GM19463 (cell line): Measurements from ENCODE around the gene RFX3.

ENCODE experiments used
- ATAC-seq: cut with Tn5 transposase; IDR thresholded peaks from one replicate; pipeline ENCODE4 v1.9.1; 2021; ENCODE audit warnings: mild to moderate bottlenecking, moderate library complexity; ENCODE audit not compliant: unreplicated experiment

RFX3 gene

DNA sequence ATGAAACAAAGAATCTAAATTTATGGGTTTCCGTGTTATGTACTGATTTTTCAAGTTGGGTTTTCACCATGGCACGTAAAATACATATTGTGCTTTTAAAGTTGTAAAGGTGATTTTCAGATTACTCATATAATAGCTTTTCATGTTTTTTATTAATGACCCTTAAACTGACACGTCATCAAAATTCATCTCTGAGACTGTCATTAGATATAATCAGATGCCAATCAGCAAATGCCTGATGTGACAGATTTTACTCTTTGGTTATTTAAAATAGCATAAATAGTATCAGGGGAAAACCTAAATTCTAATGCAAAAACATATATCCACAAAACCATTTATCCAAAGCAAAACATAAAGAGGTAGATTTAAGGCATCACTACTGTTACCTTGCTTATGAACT is 11.0 kb downstream of the RFX3 start:
- no peak for ATAC-seq

DNA sequence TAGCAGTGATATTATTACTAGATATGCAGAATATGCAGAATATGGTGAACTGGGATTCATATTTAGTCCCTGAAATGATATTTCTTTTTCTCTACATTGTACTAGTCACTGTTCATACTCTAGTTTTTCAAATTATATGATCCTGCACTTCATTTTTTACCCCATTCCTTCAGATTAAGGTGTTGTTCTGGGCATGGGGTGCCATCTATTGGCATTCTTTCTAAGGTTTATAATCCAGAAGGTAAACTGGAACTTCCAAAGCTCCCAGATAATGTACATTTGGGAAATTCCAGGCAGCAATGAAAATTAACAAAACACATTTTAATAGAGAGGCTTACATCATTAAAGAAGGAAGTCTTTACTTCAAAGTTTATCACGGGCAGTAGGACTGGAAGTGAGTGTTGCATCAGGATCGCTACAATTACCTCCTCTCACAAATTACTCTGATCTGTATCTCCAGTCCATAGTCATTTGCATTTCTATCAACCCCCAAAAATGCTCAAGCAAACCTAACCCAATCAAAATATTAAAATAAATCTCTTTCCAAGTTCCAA is 12.5 kb downstream of the RFX3 start:
- no peak for ATAC-seq

DNA sequence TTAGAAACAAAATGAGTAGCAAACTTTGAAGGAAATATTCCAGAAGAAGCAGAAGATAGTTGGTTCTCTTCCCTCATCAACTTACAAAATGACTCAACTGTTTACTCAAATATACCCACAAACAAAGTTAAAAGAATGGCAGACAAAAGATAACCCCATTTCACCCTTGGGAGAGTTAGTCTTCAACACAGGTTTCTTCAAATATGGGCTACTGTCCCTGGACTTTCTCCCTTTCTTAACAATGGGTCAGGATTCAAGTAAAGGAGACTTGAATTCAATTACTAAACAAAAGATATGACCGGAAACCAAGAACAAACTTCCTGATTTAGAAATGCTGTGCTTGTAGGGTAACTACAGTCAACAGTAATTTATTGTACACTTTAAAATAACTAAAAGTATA is 14.2 kb downstream of the RFX3 start:
- no peak for ATAC-seq

GRCh38 chr9:3510796-3511195 is 15.0 kb downstream of the RFX3 start:
- ATAC-seq: no peak

DNA sequence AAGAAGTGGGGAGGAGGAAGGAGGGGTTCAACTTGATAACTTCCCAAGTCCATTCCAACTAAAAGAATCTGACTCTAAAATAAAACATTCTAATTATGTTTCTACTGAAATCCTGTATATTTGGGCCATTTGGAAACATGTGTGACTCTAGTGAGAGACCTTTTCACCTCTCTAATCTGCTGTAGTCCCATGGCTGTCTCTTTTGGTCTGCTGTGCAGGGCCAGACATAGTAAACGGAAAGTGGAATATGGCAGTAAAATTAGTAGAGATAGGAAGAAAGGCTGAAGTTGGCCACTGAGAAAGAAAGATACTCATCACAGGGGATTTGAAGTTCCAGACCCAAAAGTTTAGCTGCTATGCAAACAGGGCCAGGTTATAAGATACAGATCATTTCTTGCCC is 15.9 kb downstream of the RFX3 start:
- no peak for ATAC-seq

GRCh38 chr9:3508521-3509291 is 17.1 kb downstream of the RFX3 start:
- ATAC-seq: peak; percentile 58

DNA sequence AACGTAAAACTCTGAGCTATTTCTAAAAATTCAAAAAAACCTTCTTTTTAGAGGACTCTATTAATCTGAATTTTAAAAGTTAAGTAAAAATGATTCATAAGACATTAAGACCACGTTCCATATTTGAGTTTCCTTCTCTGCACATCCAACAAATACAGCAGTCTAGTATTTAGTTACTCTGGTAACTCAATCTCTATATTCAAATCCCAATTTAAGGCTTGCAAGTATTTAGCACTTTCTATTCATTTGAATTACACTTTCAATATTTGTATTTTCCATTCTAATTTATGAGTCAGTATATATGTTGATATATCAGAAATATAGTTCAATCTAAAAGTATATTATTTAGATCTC is 17.7 kb downstream of the RFX3 start:
- no peak for ATAC-seq

- ATAC-seq: no peak
Observed at GRCh38 chr9:3507395-3508077, 18.3 kb downstream of the RFX3 start.

DNA sequence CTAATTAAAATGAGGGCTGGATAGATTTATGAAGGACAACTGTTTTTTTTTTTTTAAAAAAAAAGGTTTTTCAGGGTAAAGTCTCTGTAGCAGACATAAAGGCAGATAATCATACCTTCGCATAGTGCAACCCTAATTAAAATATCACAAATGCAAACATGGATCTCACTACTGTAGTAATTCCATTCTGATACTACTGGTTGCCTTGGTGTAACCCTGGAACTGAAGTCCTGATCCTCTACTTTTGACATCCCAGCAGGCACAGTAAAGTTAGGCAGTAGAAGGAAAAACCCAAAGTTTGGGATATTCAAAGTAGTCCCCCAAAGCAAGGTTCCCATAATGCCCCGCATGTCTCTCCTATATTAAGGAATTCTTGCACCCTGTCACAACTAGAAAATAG is 19.6 kb downstream of the RFX3 start:
- no peak for ATAC-seq

- ATAC-seq: no peak
Observed at GRCh38 chr9:3502560-3503398, 23.0 kb downstream of the RFX3 start.

- no peak for ATAC-seq
Observed at GRCh38 chr9:3500044-3500443, 25.8 kb downstream of the RFX3 start.

DNA sequence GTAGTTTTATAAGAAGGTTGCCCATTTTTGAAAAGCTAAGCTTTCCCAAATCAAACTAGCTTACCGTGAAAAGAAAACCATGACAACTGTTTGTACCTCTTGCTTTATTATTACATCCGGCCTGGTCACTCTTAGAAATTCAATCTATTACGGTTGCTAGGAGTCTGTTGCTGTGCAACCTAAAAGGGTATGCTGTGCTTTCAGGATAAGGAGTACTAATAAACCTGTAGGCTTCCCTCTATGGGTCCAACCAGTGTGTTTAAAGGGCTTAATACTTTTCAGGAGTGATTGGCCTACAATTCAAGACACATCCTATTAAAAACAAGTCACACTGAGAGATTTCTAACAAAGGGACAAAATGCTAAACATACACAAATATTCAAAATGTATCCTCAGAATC is 27.1 kb downstream of the RFX3 start:
- no peak for ATAC-seq

DNA sequence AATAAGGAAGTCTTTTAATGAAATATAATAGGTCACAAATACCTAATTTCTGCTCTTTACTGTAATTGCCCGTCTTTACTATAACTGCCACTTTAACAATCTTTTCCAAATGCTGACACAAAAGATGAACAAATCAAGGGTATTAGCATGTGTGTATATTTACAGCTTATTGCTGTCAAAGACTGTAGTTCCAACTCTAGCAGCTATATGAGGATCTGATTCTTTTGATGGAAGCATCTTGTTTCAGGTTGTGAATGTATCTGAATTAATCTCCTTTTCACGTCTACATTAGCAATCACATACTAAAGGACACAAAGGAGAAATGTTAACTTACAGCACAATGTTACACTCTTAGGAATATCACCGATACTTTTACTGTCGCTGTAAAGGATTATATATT is 27.9 kb downstream of the RFX3 start:
- ATAC-seq: no peak

GRCh38 chr9:3497401-3497800 is 28.4 kb downstream of the RFX3 start:
- ATAC-seq: no peak

- no peak for ATAC-seq
Observed at GRCh38 chr9:3495855-3496254, 29.9 kb downstream of the RFX3 start.

- no peak for ATAC-seq
Observed at GRCh38 chr9:3492214-3492613, 33.6 kb downstream of the RFX3 start.

DNA sequence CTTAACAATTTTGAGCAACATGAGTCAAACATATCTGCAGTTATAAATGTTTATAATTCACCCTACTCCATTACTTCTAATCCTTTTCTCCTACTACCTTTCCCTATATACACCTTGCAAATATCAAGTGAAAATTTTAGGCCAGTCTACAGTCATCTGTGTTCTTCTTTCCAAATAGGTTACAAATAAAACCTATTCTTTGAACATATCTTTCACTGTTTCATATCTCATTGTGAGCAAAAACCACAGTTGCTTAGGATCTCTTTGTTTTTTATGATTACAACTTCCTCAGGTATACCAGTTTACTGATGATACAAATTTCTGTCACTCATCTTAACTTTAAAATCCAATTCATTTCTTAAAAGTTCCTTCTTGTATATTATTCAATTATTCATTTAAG is 34.4 kb downstream of the RFX3 start:
- ATAC-seq: no peak

- ATAC-seq: no peak
Observed at GRCh38 chr9:3490957-3491356, 34.8 kb downstream of the RFX3 start.

DNA sequence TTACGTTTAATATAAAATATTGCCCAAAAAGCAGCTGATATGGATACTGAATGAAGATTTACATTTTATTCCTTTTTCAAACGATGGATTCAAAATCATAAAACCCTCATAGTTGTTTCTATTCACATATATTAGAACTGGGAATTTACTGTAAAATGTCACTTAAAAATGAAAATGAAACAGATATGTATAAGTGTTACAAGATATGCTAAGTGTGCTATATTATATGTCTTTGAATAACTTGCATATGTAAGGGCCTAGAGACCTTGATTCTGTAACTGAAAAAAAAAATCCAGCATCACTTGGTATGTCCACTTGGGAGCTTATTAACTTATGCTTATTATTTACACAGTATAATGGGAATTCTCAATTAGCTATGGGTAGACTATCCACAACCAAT is 43.2 kb downstream of the RFX3 start:
- ATAC-seq: no peak

GRCh38 chr9:3480353-3480655 is 45.5 kb downstream of the RFX3 start:
- ATAC-seq: no peak

- ATAC-seq: peak; percentile 25
Observed at GRCh38 chr9:3479514-3480352, 46.1 kb downstream of the RFX3 start.
